ENCODE data around the gene SIAH1. TPM values are rescaled to one million over a fixed set of nuclear protein-coding genes. Genes with fewer than 3 reads are reported as not detected.

Gene SIAH1
- total and polyA plus RNA-seq, 2 of the 8 experiments (the other 6 are each of a cell fraction or from before 2014, with no cell fraction given), result 19.5 to 33.9 TPM

DNA sequence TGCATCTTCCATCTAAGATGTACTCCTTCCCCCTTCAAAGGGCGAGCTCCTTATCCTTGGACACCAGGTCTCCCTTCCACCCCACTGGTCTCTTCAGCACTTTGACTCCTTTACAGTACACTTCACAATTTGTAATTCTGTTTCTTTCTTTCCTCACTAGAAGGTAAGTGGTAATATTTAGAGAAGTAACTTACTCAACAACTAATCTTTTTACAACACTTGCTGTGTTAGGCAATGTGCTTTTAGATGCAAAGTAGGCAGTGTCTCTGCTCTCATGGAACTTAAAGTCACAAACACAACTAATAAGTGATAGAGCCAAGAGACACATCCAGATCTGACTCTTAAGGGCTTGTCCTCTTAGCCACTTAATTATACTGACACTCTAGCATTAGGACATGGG, 6.4 kb downstream of the SIAH1 start:
- Histone ChIP-seq H3K4me3 (ENCODE audit: extremely low read depth in 1 of 4, insufficient read depth in 2 of 4, low read depth in 3 of 4, low read length in 4 of 4) (peak overlapping the region in 1 of 4 experiments; percentile 9; a peak in 1 of 8 replicates), H3K9me3 (ENCODE audit: insufficient read depth in 2 of 2, low read depth in 1 of 2, low read length in 1 of 2) (no peaks in the 10 kb centered on the region), H4K20me1 (replicated peaks in 1 of 2; ENCODE audit: control insufficient read depth in 1 of 2, insufficient read depth in 2 of 2, low read length in 2 of 2) (peaks cover 12 to 16% of the 10 kb centered on the region in 2 experiments), H3K4ac (replicated peaks; ENCODE audit: insufficient read length, low read depth, low read length) (no peak overlapping the region), H3K79me1 (ENCODE audit: low read depth, low read length) (peaks cover 3% of the 10 kb centered on the region), H3K36me3 (ENCODE audit: control insufficient read depth in 2 of 4, insufficient read depth in 4 of 4, low read length in 3 of 4) (no peaks in the 10 kb centered on the region), H4K91ac (replicated peaks; ENCODE audit: insufficient read length, low read length) (no peak overlapping the region), H2BK5ac (ENCODE audit: low read depth, low read length) (no peak overlapping the region), H2BK120ac (replicated peaks; ENCODE audit: low read depth, low read length) (no peak overlapping the region), H3K4me2 (ENCODE audit: insufficient read depth in 1 of 2, low read depth in 2 of 2, low read length in 2 of 2) (peak overlapping the region; percentile 23 to 34; a peak in 3 of 4 replicates), H3K14ac (ENCODE audit: insufficient read length) (no peak overlapping the region), H3K4me1 (replicated peaks in 1 of 4; ENCODE audit: control insufficient read depth in 3 of 4, insufficient read depth in 4 of 4, low read length in 3 of 4) (peaks cover 0 to 18% (median 14%) of the 10 kb centered on the region in 4 experiments), H3K23ac (ENCODE audit: insufficient read length) (no peak overlapping the region), H2AK5ac (ENCODE audit: low read depth, low read length) (0 out of 2 replicates have a peak overlapping the region, but pooled peaks have one; percentile 40), H3K23me2 (ENCODE audit: low read depth, low read length) (peaks cover 2% of the 10 kb centered on the region), H4K8ac (ENCODE audit: extremely low read depth, insufficient read depth, low read length) (no peak overlapping the region), H3K9ac (replicated peaks in 1 of 4; ENCODE audit: extremely low read depth in 1 of 4, low read depth in 3 of 4, low read length in 3 of 4) (no peak overlapping the region), H3K79me2 (ENCODE audit: control insufficient read depth in 1 of 2, insufficient read depth in 2 of 2, low read length in 2 of 2) (peaks cover 53 to 100% of the 10 kb centered on the region in 2 experiments), H2BK12ac (ENCODE audit: low read depth, low read length) (no peak overlapping the region), H3K18ac (ENCODE audit: extremely low read depth, low read length) (0 out of 2 replicates have a peak overlapping the region, but pooled peaks have one; percentile 11), H2BK20ac (ENCODE audit: low read length) (no peak overlapping the region), H3K27ac (ENCODE audit: low read depth, low read length) (no peak overlapping the region), H3K56ac (replicated peaks; ENCODE audit: insufficient read length, low read depth, low read length) (no peak overlapping the region), H3K27me3 (replicated peaks in 1 of 4; ENCODE audit: control insufficient read depth in 3 of 4, extremely low read depth in 1 of 4, insufficient read depth in 3 of 4, low read length in 3 of 4) (no peaks in the 10 kb centered on the region), H2BK15ac (ENCODE audit: low read length) (no peak overlapping the region), H2AFZ (ENCODE audit: low read length) (no peak overlapping the region), H4K5ac (ENCODE audit: insufficient read length, low read depth, low read length) (no peak overlapping the region)
- ChIA-PET POLR2A (ENCODE audit: partially characterized antibody) (interaction anchor here (0.9 to 11.9 kb wide), 3 partner anchors 8 to 17 kb away, joined by 3 to 156 read pairs (median 52); partner anchors contain the start of gene SIAH1), CTCF (ENCODE audit: partially characterized antibody) (interaction anchor here (1.9 kb wide), 1 partner anchor 45 kb away, joined by 5 read pairs; no protein-coding TSS in a partner anchor)
- no peak for FAIRE-seq
- TF ChIP-seq EGR1 (IDR thresholded peaks at IDR 0.05; ENCODE audit: borderline replicate concordance, low read depth, low read length) (no peak), TBP (IDR thresholded peaks at IDR 0.05; ENCODE audit: low read depth, low read length) (no peak), CEBPB (IDR thresholded peaks at IDR 0.05; ENCODE audit: low read depth, low read length) (no peak), TEAD4 (IDR thresholded peaks at IDR 0.05; ENCODE audit: low read depth, low read length) (no peak), FOSL1 (IDR thresholded peaks at IDR 0.05; ENCODE audit: insufficient read depth, low read depth, low read length) (no peak)
- TF ChIP-seq, protein P1, sequence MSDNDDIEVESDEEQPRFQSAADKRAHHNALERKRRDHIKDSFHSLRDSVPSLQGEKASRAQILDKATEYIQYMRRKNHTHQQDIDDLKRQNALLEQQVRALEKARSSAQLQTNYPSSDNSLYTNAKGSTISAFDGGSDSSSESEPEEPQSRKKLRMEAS (IDR thresholded peaks at IDR 0.05), result no peak
- DNase-seq (ENCODE audit: low read depth in 1 of 2, low spot score in 2 of 2), result no peak
- WGBS, 2 experiments (ENCODE audit: extremely low coverage in 1 of 2, insufficient coverage in 1 of 2, insufficient read length in 1 of 2, insufficient replicate concordance in 2 of 2, low coverage in 1 of 2, low lambda C conversion rate in 2 of 2, missing lambda C conversion rate in 1 of 2), result 71% methylated on average over 1 of the region's 1 CpG; no CpG with 5 or more reads in 1 of the 2 experiments

All from H1 (cell line).